GM11168 (cell line): Measurements from ENCODE around the gene PKP2.

Experiments used
- in situ Hi-C: fragments of 300-500 bp; cut with MboI; formaldehyde crosslinking; loops from one replicate; pipeline ENCODE4 v1.12.0; 2022; ENCODE audit warnings: low sequenced_read_pairs; ENCODE audit not compliant: unreplicated experiment

PKP2 gene

DNA sequence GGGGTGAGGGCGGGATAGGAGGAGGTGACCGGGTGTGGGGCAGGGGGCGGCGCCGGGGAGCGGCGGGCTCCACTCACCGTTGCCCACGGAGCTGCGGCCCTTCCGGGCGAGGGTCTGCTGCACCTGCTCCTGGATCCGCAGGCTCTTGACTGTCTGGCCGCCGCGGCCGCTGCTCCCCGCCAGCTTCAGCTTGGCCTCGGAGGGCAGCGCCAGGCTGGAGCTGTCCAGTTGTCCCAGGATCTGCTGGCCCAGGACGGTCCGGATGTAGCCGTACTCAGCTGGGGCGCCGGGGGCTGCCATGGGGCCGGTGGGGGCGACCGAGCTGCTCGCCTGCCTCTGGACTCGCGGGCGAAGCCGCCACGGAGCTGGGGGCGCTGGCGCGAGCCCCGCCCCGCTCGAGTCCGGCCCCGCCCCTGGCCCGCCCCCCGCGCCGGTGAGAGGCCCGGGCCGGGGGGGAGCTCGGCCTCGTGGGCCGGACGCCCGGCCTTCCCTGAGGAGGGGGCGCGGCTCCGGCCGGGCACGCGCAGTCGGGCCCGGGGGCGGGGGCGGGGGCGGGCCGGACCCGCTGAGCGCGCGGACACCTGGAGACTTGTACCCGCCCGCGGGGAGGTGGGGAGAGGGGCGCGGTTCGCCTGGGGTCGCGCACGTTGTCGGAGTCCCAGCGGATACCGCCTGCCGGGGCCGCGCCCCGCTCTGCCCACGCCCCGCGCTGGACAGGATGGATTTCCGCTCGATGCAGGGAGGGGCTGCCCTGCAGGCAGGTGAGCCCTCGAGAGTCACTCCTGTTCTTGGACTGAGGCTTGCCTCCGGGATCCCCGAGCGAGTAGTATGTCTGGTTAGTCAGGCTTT lies at the start of gene PKP2:
Gene PKP2, minus strand, starts transcription at position 346 of the 849 bp plus-strand sequence. Its CDS starts 46 bp downstream, at position 300.
- in situ Hi-C loops: no loop called here

DNA sequence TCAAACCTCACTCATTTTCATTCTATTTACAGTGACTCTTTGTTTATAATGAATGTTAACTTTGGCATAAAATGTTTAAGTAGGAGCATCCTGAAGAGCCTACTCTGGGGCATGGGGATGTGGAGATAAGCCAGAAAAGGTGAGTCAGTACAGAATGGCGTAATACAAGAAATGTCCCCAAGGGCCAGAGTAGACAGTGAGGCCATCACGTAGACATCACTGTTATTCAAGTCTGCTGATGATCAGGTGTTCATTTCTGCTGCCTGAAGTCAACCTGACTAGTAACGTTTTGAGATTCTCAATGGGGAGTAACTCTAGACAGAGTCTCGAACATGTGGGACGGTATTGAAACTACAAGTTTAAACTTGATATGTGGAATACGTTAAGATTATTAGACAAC lies 47.6 kb upstream of the PKP2 start:
- in situ Hi-C loops: no loop called here

GRCh38 chr12:32939801-32940200 lies 43.2 kb upstream of the PKP2 start:
- in situ Hi-C loops: no loop called here

DNA sequence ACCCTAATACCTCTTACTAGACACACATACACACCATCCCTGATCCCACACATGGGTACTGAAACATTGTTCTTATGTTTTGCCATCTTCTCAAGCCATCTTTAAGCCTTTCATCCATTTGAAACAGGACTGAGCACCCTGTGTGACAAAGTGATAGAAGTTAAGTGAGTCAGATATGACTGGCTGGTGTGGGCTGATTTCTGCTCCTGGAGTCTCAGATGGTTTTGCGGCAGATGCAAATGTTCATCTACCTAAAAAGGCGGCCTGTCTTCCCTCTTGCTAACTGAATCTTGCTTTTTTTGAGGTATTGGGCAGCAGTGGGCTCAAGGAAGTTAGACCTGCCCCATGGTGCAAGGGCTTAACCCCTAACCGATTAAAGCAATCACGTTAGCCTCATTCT lies 30.4 kb upstream of the PKP2 start:
- in situ Hi-C loops: no loop called here

DNA sequence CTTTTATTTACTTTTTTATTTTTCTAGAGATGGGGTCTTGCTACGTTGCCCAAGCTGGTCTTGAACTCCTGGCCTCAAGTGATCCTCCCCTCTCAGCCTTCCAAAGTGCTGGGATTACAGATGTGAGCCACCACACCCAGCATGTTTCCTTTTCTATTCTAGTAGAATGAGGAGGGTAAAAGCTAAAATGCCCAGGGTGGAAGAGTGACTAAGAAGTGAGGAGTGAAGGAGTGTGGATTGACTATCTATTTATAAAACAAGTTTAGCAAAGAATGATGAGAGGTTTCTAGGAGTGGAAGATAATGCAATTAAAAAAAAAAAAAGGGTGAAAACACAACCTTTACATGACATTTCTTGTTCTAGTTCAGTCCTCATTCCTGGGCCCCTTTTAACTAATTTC lies 29.8 kb upstream of the PKP2 start:
- in situ Hi-C loops: no loop called here

DNA sequence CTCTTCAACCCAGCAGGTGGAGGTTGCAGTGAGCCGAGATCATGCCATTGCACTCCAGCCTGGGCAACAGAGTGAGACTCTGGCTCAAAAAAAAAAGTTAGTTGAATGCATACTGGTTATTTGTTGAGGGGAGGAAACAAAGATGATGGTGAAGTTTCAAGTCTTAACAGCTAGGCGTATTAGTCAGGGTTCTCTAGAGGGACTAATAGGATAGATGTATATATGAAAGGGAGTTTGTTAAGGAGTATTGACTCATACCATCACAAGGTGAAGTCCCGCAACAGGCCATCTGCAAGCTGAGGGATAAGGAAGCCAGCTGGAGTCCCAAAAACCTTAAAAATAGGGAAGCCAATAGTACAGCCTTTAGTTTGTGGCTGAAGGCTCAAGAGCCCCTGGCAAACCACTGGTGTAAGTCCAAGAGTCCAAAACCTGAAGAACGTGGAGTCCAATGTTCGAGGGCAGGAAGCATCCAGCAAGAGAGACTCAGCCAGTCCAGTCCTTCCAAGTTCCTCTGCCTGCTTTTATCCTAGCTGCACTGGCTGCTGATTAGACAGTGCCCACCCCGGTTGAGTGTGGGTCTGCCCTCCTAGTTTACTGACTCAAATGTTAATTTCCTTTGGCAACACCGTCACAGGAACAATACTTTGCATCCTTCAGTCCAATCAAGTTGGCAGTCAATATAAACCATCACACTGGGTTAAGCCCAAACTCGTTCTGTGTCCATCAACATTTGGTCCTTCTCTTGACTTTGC lies 26.1 kb upstream of the PKP2 start:
- in situ Hi-C loops: no loop called here

- in situ Hi-C loops: no loop called here
These were observed 24.8 kb upstream of the PKP2 start for GRCh38 chr12:32921397-32921796.

DNA sequence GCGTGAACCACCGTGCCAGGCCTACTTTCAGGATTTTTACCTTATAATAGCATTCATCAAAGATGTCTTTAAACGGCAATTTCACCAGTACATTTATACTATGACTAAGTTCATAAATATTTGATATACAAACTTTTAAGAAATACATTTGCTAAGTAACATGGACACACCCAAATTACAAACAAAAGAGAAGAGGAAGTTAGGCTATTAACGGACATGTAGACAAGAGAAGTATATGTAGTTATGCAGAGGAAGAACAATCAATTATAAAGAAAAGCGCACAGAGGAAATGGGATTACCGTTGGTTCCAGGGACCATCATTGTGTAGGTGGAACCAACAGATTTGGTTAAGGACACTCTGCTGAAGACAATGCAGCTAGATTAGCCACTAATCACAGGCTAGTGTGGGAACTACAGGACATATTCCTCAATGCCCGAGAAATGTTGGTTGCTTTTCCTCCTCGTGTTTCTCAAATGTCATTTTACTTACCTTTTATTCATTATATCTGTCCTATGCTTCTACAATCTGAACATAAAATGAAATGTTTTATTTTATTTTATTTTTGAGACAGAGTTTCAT lies 24.0 kb upstream of the PKP2 start:
- in situ Hi-C loops: no loop called here

GRCh38 chr12:32918890-32919801 lies 22.6 kb upstream of the PKP2 start:
- in situ Hi-C loops: no loop called here

DNA sequence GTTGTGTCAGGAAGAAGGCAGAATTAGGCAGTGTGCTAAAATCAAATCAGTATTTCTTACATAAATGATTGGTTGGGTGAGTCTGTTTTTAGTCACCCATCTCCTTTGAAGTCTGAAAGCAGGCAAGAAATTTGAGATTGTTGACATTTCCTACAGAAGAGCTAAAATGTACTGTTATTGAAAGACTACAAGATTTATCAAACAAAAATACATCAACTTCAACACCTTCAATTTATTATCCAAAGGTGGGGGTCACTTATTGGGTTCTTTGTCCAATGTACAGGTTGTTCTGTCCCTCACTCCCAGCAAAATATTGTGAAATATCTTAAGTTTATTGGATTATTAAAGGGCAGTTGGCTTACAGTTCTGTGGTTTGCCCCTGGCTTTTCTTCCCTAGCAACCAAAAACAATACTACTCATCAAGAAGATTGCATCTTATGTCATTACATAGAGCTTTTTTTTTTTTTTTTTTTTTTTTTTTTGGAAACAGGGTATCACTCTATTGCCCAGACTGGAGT lies 20.6 kb upstream of the PKP2 start:
- in situ Hi-C loops: no loop called here

- in situ Hi-C loops: loop anchor here (10.0 kb wide), 1 partner anchor 153 kb away; the partner anchor contains the start of gene YARS2
These were observed 11.4 kb upstream of the PKP2 start for GRCh38 chr12:32907898-32908476.

DNA sequence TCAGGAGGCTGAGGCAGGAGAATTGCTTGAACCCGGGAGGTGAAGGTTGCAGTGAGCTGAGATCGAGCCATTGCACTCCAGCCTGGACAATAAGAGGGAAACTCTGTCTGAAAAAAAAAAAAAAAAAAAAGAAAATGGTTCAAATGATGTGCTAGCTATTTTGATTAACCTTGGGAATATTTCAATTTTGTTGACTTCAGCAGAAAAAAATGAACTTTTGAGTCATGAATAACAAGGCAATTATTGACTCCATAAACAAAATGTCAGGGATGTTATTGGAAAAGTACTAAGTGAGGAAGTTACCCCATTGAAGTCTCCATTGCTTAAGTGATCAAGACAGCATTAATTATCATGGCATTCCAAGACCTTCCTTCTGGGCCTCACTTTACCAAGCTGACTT lies 10.6 kb upstream of the PKP2 start:
- in situ Hi-C loops: loop anchor here (10.0 kb wide), 1 partner anchor 152 kb away; the partner anchor contains the start of gene YARS2

- in situ Hi-C loops: loop anchor here (10.0 kb wide), 1 partner anchor 152 kb away; the partner anchor contains the start of gene YARS2
These were observed 10.0 kb upstream of the PKP2 start for GRCh38 chr12:32906399-32907165.

- in situ Hi-C loops: loop anchor here (10.0 kb wide), 1 partner anchor 149 kb away; the partner anchor contains the start of gene YARS2
These were observed 7.2 kb upstream of the PKP2 start for GRCh38 chr12:32903763-32904162.

DNA sequence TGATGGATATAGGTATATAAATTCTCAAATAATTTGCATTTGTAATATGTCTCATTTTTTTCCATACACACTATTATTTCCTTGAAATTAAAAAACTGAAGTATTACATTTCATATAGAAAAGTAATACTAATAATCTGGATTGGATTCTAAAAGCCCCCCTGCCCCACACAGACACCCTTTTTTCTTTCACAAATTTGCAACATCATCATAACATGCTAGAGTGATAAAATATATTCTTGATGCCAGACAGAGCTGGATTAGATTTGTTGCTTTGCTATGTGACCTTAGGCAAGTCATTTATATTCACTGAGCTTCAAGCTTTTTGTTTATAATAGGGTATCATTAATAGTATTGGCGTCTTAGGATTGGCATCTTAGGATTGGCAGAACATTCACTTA lies 6.7 kb upstream of the PKP2 start:
- in situ Hi-C loops: loop anchor here (10.0 kb wide), 1 partner anchor 149 kb away; the partner anchor contains the start of gene YARS2

DNA sequence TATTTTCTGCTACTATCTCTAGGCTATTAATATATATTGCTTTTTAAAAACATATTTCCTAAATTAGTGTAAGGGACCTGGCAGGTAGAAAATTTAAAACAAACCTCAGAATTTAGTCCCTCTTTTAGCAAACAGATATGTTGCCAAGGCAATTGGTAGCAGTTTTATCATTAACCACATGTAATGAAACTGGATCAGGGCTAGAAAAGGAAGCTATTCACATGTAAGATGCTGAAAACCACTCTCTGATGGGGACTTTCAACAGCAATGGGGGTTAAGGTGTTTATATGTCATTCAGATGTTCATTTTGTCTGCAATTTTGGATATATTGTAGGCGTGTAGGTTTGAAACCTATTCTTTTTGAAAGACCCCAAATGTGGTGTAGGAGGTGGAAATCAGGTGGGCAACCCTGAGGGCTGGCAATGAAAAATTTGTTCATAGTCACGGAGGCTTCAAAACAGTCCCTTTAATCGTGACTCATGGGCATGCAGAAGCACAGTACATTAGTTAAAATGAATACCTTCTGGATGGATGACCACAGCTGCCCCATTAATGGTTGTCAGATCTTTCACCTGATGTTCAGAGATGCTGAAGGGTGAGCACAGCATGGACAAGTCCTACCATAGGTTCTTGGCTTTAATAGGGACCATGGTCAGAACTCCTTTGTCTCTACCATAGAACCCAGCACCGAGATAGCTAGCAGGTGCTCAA lies 5.9 kb upstream of the PKP2 start:
- in situ Hi-C loops: loop anchor here (10.0 kb wide), 1 partner anchor 148 kb away; the partner anchor contains the start of gene YARS2

- in situ Hi-C loops: loop anchor here (10.0 kb wide), 1 partner anchor 147 kb away; the partner anchor contains the start of gene YARS2
These were observed 5.0 kb upstream of the PKP2 start for GRCh38 chr12:32901553-32901952.
